ENCODE measurements around the gene PRR18. TPM values are rescaled to one million over a fixed set of nuclear protein-coding genes. Genes with fewer than 3 reads are reported as not detected.

PRR18 gene
- total and polyA plus RNA-seq, 2 of the 13 experiments (the other 11 are each of a cell fraction or from before 2014, with no cell fraction given) = 0.04 TPM

DNA sequence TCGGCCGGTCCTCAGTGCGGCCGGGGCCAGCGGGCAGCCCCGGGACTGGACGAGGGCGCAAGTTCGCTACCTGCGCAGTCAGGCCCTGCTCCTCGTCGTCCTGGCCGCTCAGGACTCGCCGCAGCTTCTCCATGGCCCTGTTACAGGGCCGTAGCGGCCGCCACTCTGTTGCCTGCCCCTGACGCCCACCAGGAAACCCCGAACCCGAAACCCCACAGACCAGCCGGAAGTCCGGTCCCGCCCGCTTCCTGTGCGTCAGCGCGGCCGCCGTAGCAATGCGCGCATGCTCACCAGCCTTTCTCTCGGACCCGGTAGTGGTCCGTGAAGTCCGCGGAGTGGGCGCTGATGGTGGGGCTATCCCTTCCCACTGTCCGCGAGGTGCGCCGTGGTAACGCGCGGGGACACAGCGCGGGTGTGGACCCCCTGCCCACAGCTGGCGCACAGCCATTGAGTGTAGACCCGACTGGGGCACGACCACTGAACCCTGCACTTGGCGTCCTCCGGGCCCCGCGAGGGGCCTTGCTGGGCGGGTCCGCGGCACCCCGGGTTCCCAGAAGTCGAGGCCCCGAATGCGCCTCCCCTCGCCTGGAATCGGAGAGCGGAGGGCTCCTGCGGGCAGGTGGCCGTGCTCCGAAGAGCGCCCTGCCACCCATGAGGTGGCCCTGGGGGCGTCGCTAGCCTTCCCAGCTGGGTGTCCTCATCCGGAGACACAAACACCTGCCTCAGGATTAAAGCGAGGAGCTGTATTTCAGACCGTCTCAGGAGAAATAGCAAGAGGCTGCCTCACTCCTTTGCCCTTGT, 34.4 kb upstream of the PRR18 start, which contains the start of gene SFT2D1 (continued):
- TF ChIP-seq ZNF790 (CRISPR knock-in tag; IDR thresholded peaks at IDR 0.05; ENCODE audit: borderline replicate concordance) (peak; percentile 96), MAZ (IDR thresholded peaks at IDR 0.05; ENCODE audit: borderline replicate concordance, low read depth, low read length) (peak; percentile 48; the same call in 1 of the 2 replicates), MAZ (CRISPR knock-in tag; IDR thresholded peaks at IDR 0.05; ENCODE audit: low read depth) (peak; percentile 80), PHF20 (CRISPR knock-in tag; IDR thresholded peaks at IDR 0.05) (peak; percentile 97), PLRG1 (conservative IDR thresholded peaks at IDR 0.05) (no peak), ESRRA (CRISPR knock-in tag; IDR thresholded peaks at IDR 0.05; ENCODE audit: low read depth) (peak; percentile 73; the same call in 1 of the 2 replicates), POGZ (CRISPR knock-in tag; IDR thresholded peaks at IDR 0.05) (peak; percentile 91), ZNF263 (CRISPR knock-in tag; IDR thresholded peaks at IDR 0.05) (peak; percentile 50), SIX4 (CRISPR knock-in tag; IDR thresholded peaks at IDR 0.05) (peak; percentile 13; the same call in 1 of the 2 replicates), ZNF589 (CRISPR knock-in tag; conservative IDR thresholded peaks at IDR 0.05) (peak; percentile 87; the same call in 1 of the 2 replicates), MZF1 (CRISPR knock-in tag; IDR thresholded peaks at IDR 0.05; ENCODE audit: borderline replicate concordance) (no peak), ZNF468 (CRISPR knock-in tag; IDR thresholded peaks at IDR 0.05) (no peak), ZNF629 (CRISPR knock-in tag; conservative IDR thresholded peaks at IDR 0.05) (no peak; the same call in 1 of the 2 replicates), RARG (CRISPR knock-in tag; IDR thresholded peaks at IDR 0.05; ENCODE audit: low read depth) (no peak), TEAD2 (CRISPR knock-in tag; IDR thresholded peaks at IDR 0.05) (no peak), RAD51 (IDR thresholded peaks at IDR 0.05; ENCODE audit: borderline replicate concordance) (no peak), ZNF235 (CRISPR knock-in tag; IDR thresholded peaks at IDR 0.05; ENCODE audit: borderline replicate concordance) (peak; percentile 97), ZSCAN29 (CRISPR knock-in tag; conservative IDR thresholded peaks at IDR 0.05) (0 out of 2 replicates have a peak, but pooled peaks have one; percentile 30), ZNF775 (CRISPR knock-in tag; IDR thresholded peaks at IDR 0.05; ENCODE audit: borderline replicate concordance) (no peak), DR1 (CRISPR knock-in tag; IDR thresholded peaks at IDR 0.05) (peak; percentile 92), ZNF232 (CRISPR knock-in tag; IDR thresholded peaks at IDR 0.05; ENCODE audit: borderline replicate concordance) (no peak; the same call in 1 of the 2 replicates), ZNF724P (CRISPR knock-in tag; IDR thresholded peaks at IDR 0.05; ENCODE audit: borderline replicate concordance) (peak; percentile 80), GATA4 (IDR thresholded peaks at IDR 0.05; ENCODE audit: borderline replicate concordance, low read depth) (peak; percentile 35; the same call in 1 of the 2 replicates), ZNF331 (CRISPR knock-in tag; IDR thresholded peaks at IDR 0.05) (peak; percentile 77; the same call in 1 of the 2 replicates)
- TF ChIP-seq, protein P1, sequence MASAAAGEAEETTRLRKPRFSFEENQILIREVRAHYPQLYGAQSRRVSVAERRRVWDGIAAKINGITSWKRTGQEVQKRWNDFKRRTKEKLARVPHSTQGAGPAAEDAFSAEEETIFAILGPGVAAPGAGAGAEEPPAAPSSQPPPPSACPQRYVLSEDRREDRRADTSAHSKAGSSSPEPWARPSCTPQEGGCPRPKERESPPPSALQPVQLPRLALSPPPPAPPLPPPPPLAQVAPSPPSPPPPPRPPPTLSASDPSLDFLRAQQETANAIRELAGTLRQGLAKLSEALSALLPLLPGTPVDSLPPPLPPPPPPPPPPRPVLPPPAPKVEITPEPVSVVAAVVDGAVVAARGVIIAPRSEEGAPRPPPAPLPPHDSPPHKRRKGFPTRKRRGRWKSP (CRISPR knock-in tag; IDR thresholded peaks at IDR 0.05) = 0 out of 2 replicates have a peak, but pooled peaks have one; percentile 17
- TF ChIP-seq, protein P2, sequence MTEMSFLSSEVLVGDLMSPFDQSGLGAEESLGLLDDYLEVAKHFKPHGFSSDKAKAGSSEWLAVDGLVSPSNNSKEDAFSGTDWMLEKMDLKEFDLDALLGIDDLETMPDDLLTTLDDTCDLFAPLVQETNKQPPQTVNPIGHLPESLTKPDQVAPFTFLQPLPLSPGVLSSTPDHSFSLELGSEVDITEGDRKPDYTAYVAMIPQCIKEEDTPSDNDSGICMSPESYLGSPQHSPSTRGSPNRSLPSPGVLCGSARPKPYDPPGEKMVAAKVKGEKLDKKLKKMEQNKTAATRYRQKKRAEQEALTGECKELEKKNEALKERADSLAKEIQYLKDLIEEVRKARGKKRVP (CRISPR knock-in tag; IDR thresholded peaks at IDR 0.05) = peak in 1 of 2 experiments; percentile 79; a peak in 2 of 4 replicates
- TF ChIP-seq, protein P3, sequence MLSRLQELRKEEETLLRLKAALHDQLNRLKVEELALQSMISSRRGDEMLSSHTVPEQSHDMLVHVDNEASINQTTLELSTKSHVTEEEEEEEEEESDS (CRISPR knock-in tag; IDR thresholded peaks at IDR 0.05; ENCODE audit: borderline replicate concordance) = peak; percentile 29; the same call in 1 of the 2 replicates
- TF ChIP-seq, protein P4, sequence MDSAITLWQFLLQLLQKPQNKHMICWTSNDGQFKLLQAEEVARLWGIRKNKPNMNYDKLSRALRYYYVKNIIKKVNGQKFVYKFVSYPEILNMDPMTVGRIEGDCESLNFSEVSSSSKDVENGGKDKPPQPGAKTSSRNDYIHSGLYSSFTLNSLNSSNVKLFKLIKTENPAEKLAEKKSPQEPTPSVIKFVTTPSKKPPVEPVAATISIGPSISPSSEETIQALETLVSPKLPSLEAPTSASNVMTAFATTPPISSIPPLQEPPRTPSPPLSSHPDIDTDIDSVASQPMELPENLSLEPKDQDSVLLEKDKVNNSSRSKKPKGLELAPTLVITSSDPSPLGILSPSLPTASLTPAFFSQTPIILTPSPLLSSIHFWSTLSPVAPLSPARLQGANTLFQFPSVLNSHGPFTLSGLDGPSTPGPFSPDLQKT (CRISPR knock-in tag; IDR thresholded peaks at IDR 0.05; ENCODE audit: borderline replicate concordance) = peak; percentile 94; the same call in 1 of the 2 replicates

Measured in HepG2 (cell line).